HEK293T (cell line): ENCODE data around the gene ZNF865.

Experiments
- ARNT ChIP-seq: fragments of 450-650 bp; IDR thresholded peaks from 2 replicates; pipeline ENCODE4 v1.6.1; 2017; ENCODE audit warnings: mild to moderate bottlenecking
- ELF4 ChIP-seq: fragments of 450-650 bp; IDR thresholded peaks from 2 replicates; pipeline ENCODE4 v1.6.1; 2017; ENCODE audit warnings: antibody characterized with exemption
- FOXA1 ChIP-seq: fragments of 450-650 bp; IDR thresholded peaks from 2 replicates; pipeline ENCODE4 v1.6.1; 2016; ENCODE audit warnings: mild to moderate bottlenecking
- FOXK2 ChIP-seq: fragments of 450-650 bp; IDR thresholded peaks from 2 replicates; pipeline ENCODE4 v1.6.1; 2016; ENCODE audit warnings: mild to moderate bottlenecking
- FOXM1 ChIP-seq: fragments of 450-650 bp; IDR thresholded peaks from 2 replicates; pipeline ENCODE4 v1.6.1; 2017; ENCODE audit warnings: mild to moderate bottlenecking, borderline replicate concordance
- L3MBTL2 ChIP-seq: fragments of 450-650 bp; conservative IDR thresholded peaks from 2 replicates; pipeline ENCODE4 v1.6.1; 2016; ENCODE audit warnings: mild to moderate bottlenecking
- LEF1 ChIP-seq: fragments of 450-650 bp; IDR thresholded peaks from 2 replicates; pipeline ENCODE4 v1.6.1; 2017; ENCODE audit warnings: mild to moderate bottlenecking, borderline replicate concordance
- SP1 ChIP-seq: fragments of 450-650 bp; IDR thresholded peaks from 2 replicates; pipeline ENCODE4 v1.6.1; 2017
- TARDBP ChIP-seq: fragments of 450-650 bp; IDR thresholded peaks from 2 replicates; pipeline ENCODE4 v1.6.1; 2016
- ZNF384 ChIP-seq: fragments of 450-650 bp; IDR thresholded peaks from 2 replicates; pipeline ENCODE4 v1.6.1; 2016

GRCh38 chr19:55580628-55581144 lies 24.8 kb upstream of the ZNF865 start, which contains the start of gene ZNF579:
- TF ChIP-seq SP1 = no peak
- no peak for TF ChIP-seq ZNF384
- TF ChIP-seq ELF4 = no peak
- TF ChIP-seq FOXA1 = no peak
- TF ChIP-seq FOXM1 = peak; percentile 36; the same call in 1 of the 2 replicates
- TF ChIP-seq TARDBP = no peak
- TF ChIP-seq ARNT = no peak
- no peak for TF ChIP-seq L3MBTL2
- TF ChIP-seq FOXK2 = no peak
- TF ChIP-seq LEF1 = no peak
